MG63 (cell line): ENCODE data around the gene MC3R. TPM values are rescaled to one million over a fixed set of nuclear protein-coding genes. Genes with fewer than 3 reads are reported as not detected.

Experiments used
- DNase-seq: peaks from one replicate; pipeline ENCODE4 v3.0.0-alpha.2; 2020
- H3K27me3 ChIP-seq: fragments of 250-450 bp; sonication (Bioruptor Pico); 2 replicates; pipeline ENCODE4 v1.5.1; 2020; ENCODE audit warnings: mild to moderate bottlenecking, moderate library complexity
- H3K36me3 ChIP-seq: fragments of 250-450 bp; sonication (Bioruptor Pico); 2 replicates; pipeline ENCODE4 v1.5.1; 2020; ENCODE audit warnings: mild to moderate bottlenecking, moderate library complexity
- H3K4me3 ChIP-seq: fragments of 250-450 bp; sonication (Bioruptor Pico); 2 replicates; pipeline ENCODE4 v1.5.1; 2020; ENCODE audit warnings: mild to moderate bottlenecking, moderate library complexity
- H3K9me3 ChIP-seq: fragments of 250-450 bp; sonication (Bioruptor Pico); 2 replicates; pipeline ENCODE4 v1.5.1; 2020; ENCODE audit warnings: mild to moderate bottlenecking, moderate library complexity
- total RNA-seq: library from RNA; depleted of rRNA; stranded (reverse); fragments of >200 nt; shearing (Covaris generic); gene quantifications from 2 replicates; pipeline ENCODE4 v1.2.3, GENCODE V29; 2014; ENCODE audit warnings: low replicate concordance

Gene MC3R
- total RNA-seq, 1 experiment from 2014 or later, result not detected

DNA sequence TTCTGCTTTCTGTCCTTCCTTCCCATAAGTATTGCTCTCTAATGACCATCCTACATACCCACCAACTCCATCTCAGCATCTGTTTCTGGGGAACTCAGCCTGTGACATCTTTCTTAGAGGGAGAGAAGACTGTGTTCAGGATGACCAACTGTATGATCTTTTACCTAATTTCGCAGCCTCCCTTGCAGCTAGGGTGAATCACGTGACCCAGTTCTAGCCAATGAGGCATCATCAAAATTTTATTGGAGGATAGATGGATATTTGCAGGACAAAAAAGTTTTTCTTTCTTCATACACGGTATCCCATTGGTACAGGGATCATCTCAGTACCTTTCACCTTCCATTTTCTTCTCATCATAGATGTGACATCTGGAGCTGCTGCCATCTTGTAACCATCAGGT, 14.4 kb upstream of the MC3R start:
- no peak for DNase-seq
- Histone ChIP-seq H3K4me3 (no peak overlapping the region), H3K36me3 (no peaks in the 10 kb centered on the region), H3K27me3 (no peaks in the 10 kb centered on the region), H3K9me3 (no peaks in the 10 kb centered on the region)

DNA sequence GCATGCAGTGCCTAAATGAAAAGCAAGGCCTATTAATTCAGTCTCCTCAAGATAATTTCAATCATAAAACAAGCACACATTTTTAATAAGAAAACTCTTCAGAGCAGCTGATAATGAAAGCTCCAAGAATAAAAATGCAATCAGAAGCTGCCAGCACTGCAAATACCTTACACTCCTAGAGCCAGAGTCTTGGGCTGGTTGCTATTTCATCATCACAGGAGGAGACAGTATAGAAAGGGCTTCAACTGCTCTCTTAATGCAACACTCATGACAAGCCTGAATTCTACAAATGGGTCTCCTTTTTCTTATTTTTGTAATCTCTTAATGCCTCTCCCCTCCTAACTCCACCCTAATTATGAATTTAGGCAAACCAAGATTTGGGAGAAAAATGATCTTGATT, 11.2 kb upstream of the MC3R start:
- no peaks in the 10 kb centered on the region for H3K36me3 ChIP-seq
- H3K9me3 ChIP-seq, result no peaks in the 10 kb centered on the region
- DNase-seq, result no peak
- H3K27me3 ChIP-seq, result no peaks in the 10 kb centered on the region
- no peak overlapping the region for H3K4me3 ChIP-seq

DNA sequence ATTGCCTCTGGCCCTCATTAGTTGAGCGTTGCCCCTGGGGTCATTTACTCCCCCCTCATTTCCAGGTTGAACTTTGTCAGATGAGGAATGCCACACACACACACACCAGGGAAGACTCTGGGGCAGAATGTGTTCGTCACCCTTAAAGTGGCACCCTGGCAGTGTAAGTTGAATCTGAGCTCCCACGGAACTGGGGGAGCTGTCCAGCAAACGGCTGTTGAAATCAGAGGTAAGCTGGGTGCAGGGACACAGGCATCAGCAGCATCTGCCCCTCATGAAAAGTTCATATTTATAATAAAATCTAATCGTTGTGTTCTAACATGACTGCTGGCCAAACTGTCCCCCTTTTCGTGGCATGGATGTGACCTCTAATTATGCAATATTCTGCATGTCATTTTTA, 4.3 kb upstream of the MC3R start:
- H3K27me3 ChIP-seq, result no peaks in the 10 kb centered on the region; the same call in 1 of the 2 replicates
- no peaks in the 10 kb centered on the region for H3K9me3 ChIP-seq
- H3K4me3 ChIP-seq, result no peak overlapping the region
- H3K36me3 ChIP-seq, result no peaks in the 10 kb centered on the region
- no peak for DNase-seq

DNA sequence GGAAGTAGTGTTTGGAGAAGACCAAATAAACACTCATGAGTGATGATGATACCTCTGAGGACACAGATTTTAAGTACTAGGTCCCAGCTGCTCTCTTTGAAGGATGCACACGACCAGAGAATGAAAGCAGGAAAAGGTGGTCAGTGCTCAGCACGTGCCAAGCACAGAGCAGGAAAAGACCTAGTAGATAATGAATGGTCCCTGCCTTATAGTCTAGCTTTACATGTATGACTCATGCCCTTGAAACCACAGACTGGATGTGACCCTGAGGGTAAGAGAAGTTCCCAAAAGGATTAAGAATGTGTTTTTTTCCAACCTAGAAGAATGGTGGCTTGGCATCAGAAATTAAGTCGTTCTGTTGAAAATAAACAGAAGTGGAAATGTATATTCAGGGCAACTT, 2.8 kb upstream of the MC3R start:
- Histone ChIP-seq H3K36me3 (no peaks in the 10 kb centered on the region), H3K4me3 (no peak overlapping the region), H3K27me3 (no peaks in the 10 kb centered on the region; the same call in 1 of the 2 replicates), H3K9me3 (no peaks in the 10 kb centered on the region)
- DNase-seq, result no peak

DNA sequence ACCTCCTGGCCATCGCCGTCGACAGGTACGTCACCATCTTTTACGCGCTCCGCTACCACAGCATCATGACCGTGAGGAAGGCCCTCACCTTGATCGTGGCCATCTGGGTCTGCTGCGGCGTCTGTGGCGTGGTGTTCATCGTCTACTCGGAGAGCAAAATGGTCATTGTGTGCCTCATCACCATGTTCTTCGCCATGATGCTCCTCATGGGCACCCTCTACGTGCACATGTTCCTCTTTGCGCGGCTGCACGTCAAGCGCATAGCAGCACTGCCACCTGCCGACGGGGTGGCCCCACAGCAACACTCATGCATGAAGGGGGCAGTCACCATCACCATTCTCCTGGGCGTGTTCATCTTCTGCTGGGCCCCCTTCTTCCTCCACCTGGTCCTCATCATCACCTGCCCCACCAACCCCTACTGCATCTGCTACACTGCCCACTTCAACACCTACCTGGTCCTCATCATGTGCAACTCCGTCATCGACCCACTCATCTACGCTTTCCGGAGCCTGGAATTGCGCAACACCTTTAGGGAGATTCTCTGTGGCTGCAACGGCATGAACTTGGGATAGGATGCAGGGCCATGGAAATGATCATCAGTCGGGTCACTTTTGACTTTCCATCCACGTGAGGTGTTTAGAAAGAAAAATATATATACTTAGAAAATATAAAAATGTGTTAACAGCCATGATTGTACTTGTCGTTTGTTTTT, 868 bp downstream of the MC3R start:
- Histone ChIP-seq H3K4me3 (no peak overlapping the region), H3K36me3 (no peaks in the 10 kb centered on the region), H3K27me3 (no peaks in the 10 kb centered on the region; the same call in 1 of the 2 replicates), H3K9me3 (no peaks in the 10 kb centered on the region)
- no peak for DNase-seq

DNA sequence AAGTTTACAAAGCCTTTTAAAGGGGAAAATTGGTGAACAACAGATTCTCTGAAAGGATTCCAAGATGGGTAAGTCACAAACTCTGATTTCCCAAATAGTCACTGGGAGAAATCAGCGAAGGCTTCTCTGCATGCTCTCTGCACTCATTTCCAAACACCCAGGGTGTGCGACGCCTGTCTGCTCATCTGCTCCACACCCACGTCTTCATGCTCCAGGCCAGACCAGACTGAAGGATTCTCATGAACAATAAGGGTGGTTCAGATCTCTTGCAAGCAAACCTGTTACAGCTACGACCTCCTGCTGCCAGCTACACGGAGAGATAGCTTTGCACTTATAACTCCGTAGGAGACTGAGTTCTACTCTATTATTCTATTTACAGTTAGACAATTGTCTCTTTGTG, 1.4 kb downstream of the MC3R start:
- H3K4me3 ChIP-seq, result no peak overlapping the region
- no peak for DNase-seq
- no peaks in the 10 kb centered on the region; the same call in 1 of the 2 replicates for H3K27me3 ChIP-seq
- no peaks in the 10 kb centered on the region for H3K36me3 ChIP-seq
- no peaks in the 10 kb centered on the region for H3K9me3 ChIP-seq

DNA sequence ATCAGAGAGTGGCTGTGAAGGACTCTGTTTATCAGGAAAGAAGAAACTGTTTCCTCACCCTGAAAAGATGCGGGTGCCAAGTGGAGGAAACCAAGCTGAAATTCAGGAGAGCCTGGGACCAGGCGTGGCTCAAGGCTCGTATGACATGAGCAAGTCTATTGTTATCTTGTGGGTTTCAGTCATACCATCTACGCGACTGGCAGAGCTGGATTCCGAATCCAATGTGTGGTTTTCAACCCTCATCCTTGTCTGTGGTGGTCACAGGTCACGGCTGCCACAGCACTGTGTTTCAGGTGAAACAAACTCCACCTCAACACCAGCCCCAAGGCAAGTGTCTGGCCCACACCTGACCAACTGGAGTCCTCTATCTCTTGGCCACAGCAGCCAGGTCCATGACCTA, 9.1 kb downstream of the MC3R start:
- no peak overlapping the region for H3K4me3 ChIP-seq
- H3K9me3 ChIP-seq, result no peaks in the 10 kb centered on the region
- no peak for DNase-seq
- H3K36me3 ChIP-seq, result no peaks in the 10 kb centered on the region
- H3K27me3 ChIP-seq, result no peaks in the 10 kb centered on the region

DNA sequence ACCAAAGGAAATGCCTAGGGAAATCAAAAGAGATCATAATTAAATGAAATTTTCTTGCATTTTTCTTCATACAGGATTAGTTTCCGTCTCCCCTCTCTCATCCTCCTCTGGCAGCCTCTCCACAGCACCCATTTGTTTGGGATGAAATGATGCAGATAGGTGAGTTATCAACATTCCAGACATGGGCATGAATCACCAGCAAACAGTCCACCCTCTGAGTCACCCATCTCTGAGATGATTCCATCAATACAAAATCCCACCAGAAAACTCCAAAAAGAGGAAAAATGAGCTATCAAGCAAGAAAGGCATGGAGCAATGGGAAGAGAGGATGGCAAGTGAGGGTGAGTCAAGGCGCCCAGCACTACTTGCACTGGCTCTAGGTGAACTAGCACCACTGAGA, 11.4 kb downstream of the MC3R start:
- no peaks in the 10 kb centered on the region for H3K36me3 ChIP-seq
- no peak overlapping the region for H3K4me3 ChIP-seq
- H3K27me3 ChIP-seq, result no peaks in the 10 kb centered on the region
- no peaks in the 10 kb centered on the region for H3K9me3 ChIP-seq
- no peak for DNase-seq

DNA sequence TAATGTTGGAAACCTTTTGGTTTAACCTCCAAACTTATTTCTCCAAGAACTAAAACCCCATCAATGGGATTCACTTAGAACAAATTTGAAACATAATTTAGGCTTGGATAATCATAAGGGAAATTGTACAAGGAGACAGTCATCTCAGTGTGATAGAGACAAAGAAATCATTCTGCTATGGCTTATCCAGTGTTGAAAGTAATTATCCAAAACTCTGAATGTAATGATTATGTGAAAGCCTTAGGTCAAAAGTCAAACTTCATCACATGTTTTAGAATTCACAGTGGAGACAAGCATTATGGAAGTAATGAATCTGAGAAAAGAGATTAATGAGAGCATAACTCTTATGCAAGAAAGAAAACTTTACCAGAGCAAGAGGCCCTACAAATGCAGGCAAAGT, 20.0 kb downstream of the MC3R start:
- Histone ChIP-seq H3K9me3 (no peaks in the 10 kb centered on the region), H3K4me3 (no peak overlapping the region), H3K27me3 (no peaks in the 10 kb centered on the region; the same call in 1 of the 2 replicates), H3K36me3 (no peaks in the 10 kb centered on the region)
- no peak for DNase-seq

DNA sequence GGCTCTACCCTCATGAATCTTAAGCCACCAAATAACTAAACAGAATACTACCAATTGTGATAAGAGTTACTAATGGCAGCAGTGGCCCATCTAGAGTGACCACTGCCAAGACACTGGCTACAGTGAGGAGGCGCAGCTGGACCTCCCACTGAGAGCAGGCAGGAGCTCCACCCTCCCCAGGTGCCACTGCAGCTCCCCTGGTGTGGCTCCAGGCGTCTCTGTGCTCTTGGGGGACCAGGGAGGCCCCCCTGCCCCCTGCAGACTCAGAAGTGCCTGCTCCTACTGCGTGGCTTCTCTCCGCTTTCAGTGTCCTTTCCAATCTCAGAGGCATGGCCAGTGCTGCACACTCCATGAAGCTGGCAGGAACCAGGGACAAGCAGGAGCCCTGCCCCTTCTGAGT, 23.4 kb downstream of the MC3R start:
- Histone ChIP-seq H3K27me3 (no peaks in the 10 kb centered on the region), H3K4me3 (no peak overlapping the region), H3K9me3 (no peaks in the 10 kb centered on the region), H3K36me3 (no peaks in the 10 kb centered on the region)
- DNase-seq, result no peak

DNA sequence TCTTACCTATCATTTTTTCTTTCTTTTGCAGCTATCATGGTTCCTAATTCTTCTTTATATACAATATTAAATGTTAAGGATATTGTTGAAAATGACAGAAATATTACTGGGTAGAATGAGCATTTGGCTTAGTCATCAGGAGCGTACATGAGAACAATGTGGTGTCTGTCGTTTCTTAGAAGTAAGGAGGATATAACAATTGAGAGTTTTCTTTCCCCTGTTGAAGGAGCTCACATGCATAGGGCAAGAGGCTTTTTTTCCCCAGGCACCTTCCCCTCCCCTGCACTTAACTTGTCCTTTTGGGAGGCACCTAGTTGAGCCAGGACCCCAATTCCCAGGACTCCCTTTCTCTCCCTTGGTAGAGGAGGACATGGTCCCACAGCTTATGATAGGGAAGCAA, 25.0 kb downstream of the MC3R start:
- no peak for DNase-seq
- Histone ChIP-seq H3K4me3 (no peak overlapping the region), H3K27me3 (no peaks in the 10 kb centered on the region), H3K9me3 (no peaks in the 10 kb centered on the region), H3K36me3 (no peaks in the 10 kb centered on the region)

DNA sequence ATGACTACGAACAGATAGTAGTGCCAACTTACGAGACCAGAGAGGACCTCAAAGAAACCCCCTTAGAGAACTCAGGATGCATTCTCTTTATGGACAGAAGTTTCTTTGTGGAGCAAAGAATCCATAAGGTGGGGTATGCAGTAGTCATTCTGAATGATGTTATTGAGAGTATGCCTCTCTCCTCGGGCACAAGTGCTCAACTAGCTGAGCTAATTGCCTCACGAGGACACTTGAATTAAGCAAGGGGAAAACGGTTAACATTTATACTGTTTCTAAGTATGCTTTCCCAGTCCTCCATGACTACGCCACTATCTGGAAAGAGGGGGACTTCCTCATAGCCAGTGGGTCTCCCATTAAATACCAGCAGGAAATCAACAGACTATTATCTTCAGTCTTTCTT, 25.6 kb downstream of the MC3R start:
- no peak for DNase-seq
- Histone ChIP-seq H3K4me3 (no peak overlapping the region), H3K27me3 (no peaks in the 10 kb centered on the region), H3K36me3 (no peaks in the 10 kb centered on the region), H3K9me3 (no peaks in the 10 kb centered on the region)

DNA sequence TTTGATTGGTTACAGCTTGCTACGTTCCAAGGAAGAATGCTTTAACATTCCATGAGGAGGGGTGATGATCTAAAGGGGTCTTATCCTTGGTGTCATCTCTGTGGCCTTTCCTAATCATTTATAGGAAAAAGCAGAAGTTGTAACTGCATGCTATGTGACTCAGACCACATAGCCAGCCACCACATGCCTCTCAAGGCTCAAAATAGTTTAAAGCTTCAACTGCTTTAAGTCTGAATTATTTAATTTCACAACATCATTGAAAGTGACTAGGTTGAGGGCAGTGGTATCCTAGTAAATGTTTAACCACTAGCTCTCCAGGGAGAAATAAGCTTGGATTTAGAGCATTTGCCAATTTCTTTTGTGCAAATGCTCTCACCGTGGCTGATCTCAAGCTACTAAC, 29.7 kb downstream of the MC3R start:
- Histone ChIP-seq H3K27me3 (no peaks in the 10 kb centered on the region), H3K4me3 (no peak overlapping the region), H3K9me3 (no peaks in the 10 kb centered on the region), H3K36me3 (no peaks in the 10 kb centered on the region)
- DNase-seq, result no peak

DNA sequence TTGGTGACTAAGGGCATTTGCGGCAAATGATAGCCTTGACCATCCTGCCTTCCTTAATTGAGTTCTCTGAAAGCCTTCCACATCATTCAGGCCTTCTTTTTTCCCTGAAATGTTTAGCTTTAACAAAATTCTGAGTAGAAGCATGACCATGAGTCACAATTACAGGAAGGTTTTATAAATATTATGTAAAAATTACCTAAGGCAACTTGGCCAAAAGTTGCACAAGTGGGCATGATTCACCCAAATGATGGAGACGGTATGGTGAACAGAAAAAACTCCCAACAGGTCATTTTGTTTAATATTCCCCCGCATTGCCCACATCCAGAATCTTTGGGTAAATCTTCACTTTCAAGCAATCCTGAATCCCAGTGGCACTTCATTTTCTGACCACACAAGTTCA, 37.0 kb downstream of the MC3R start:
- H3K36me3 ChIP-seq, result no peaks in the 10 kb centered on the region
- no peak overlapping the region for H3K4me3 ChIP-seq
- H3K27me3 ChIP-seq, result no peaks in the 10 kb centered on the region
- DNase-seq, result no peak
- no peaks in the 10 kb centered on the region for H3K9me3 ChIP-seq

DNA sequence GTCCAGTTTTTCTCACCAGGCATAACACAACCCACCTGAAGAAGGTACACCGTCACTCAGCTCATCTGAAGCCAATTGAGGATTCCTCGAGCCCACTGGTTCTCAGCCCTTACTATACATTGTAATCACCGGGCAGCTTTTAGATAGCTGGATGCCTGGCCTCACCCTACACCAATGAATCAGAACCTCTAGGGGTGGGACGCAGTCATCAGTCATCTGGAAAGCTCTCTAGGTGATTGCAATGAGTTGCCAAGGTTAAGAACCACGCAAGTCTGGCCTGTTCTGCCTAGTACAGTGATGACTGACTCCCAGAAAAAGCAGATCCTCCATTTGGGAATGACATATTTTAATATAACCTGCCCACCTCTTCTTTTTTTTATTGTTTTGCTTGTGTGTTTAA, 41.1 kb downstream of the MC3R start:
- Histone ChIP-seq H3K9me3 (no peaks in the 10 kb centered on the region), H3K36me3 (no peaks in the 10 kb centered on the region), H3K27me3 (no peaks in the 10 kb centered on the region), H3K4me3 (no peak overlapping the region)
- DNase-seq, result no peak

DNA sequence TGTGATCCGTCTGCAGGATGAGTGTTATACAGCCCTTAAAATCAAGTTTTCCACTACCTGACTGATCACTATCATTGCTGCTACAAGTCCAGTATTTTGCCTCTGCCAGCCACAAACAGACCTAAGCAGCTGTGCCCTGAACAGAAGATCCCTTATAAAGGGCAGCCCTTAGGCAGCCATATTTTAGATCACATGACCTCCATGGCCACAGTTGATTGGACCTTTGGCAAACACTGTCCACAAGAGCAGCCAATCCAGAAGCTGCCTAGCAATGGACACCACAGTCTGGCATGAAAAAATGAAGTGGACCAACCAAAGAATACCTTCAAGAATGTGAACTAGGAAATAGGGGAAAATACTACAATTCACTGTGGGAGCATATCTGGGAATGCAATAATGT, 50.8 kb downstream of the MC3R start:
- Histone ChIP-seq H3K9me3 (no peaks in the 10 kb centered on the region), H3K4me3 (no peak overlapping the region), H3K36me3 (no peaks in the 10 kb centered on the region), H3K27me3 (no peaks in the 10 kb centered on the region)
- DNase-seq, result no peak
